ENCODE data around the gene PTPRK.
"Not testable (repeated sequence)": the region's sequence is repeated elsewhere in the genome, so short reads cannot be mapped to it uniquely, and the experiment has no call there.

The PTPRK gene

DNA sequence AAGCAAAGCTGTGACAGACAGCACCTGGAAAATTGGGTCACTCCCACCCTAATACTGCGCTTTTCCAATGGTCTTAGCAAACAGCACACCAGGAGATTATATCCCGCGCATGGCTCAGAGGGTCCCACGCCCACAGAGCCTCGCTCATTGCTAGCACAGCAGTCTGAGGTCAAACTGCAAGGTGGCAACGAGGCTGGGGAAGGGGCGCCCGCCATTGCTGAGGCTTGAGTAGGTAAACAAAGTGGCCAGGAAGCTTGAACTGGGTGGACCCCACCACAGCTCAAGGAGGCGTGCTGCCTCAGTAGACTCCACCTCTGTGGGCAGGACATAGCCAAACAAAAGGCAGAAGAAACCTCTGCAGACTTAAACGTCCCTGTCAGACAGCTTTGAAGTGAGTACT is 594.0 kb downstream of the PTPRK start:
- WGBS (ENCODE audit: insufficient coverage, insufficient read length) = no CpG with 5 or more reads among the region's 10 CpGs

DNA sequence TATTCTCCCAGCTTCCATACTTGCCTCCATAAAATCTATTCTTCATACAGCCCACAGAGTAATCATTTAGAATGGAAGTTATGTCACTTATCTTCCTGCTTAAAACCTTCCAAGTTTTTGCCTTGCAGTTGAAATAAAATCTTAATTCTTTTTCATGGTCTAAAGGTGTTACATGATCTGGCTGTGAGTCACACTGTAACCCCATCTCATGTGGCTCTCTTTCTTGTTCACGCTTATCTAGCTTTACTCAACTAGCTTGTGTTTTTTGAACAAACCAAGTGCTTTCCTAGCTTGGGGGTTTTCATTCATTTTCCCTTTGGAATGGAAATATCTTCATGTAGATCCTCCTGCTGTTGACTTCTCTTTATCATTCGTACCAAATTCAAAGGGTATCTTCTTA is 596.0 kb downstream of the PTPRK start:
- no peaks in the 10 kb centered on the region for H3K4me1 ChIP-seq (ENCODE audit: control insufficient read depth, insufficient read depth, low read length)
- no peaks in the 10 kb centered on the region for H3K27me3 ChIP-seq (ENCODE audit: control insufficient read depth, insufficient read depth, low read length)
- DNase-seq (ENCODE audit: low read depth, low spot score) = no peak
- H3K4me3 ChIP-seq (ENCODE audit: low read length) = no peak overlapping the region
- no peak overlapping the region for H3K27ac ChIP-seq (ENCODE audit: low read length)
- no peaks in the 10 kb centered on the region for H3K36me3 ChIP-seq (ENCODE audit: control insufficient read depth, insufficient read depth, low read length)
- WGBS (ENCODE audit: insufficient coverage, insufficient read length) = no CpG with 5 or more reads among the region's 2 CpGs
- no peaks in the 10 kb centered on the region; the same call in 1 of the 2 replicates for H3K9me3 ChIP-seq (ENCODE audit: control insufficient read depth, insufficient read depth, low read length)

More for the DNA sequence above, 594.0 kb downstream of the PTPRK start:
- not testable (repeated sequence) for H3K36me3 ChIP-seq (ENCODE audit: control insufficient read depth, insufficient read depth, low read length); H3K9me3 ChIP-seq (ENCODE audit: control insufficient read depth, insufficient read depth, low read length); H3K27me3 ChIP-seq (ENCODE audit: control insufficient read depth, insufficient read depth, low read length); DNase-seq (ENCODE audit: low read depth, low spot score); H3K4me1 ChIP-seq (ENCODE audit: control insufficient read depth, insufficient read depth, low read length); H3K27ac ChIP-seq (ENCODE audit: low read length); H3K4me3 ChIP-seq (ENCODE audit: low read length)

DNA sequence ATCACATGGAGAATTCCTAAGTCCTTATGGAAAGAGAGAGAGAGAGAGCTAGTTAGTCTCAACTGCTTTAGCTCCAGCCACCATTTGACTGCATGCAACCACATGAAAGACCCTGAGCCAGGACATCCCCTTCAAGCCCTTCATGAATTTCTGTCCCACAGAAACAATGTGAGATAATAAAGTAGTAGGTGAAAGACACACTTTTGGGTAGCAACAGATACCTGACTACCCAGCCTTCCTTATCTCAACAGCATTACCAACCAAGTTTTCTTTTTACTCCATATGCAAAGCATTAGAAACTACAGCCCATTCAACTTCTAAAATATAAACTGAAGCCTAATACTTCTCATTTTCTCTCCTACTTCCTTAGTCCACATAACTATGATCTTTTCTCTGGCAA is 596.4 kb downstream of the PTPRK start:
- no peaks in the 10 kb centered on the region; the same call in 1 of the 2 replicates for H3K9me3 ChIP-seq (ENCODE audit: control insufficient read depth, insufficient read depth, low read length)
- H3K4me1 ChIP-seq (ENCODE audit: control insufficient read depth, insufficient read depth, low read length) = no peaks in the 10 kb centered on the region
- H3K4me3 ChIP-seq (ENCODE audit: low read length) = no peak overlapping the region
- DNase-seq (ENCODE audit: low read depth, low spot score) = no peak
- H3K27ac ChIP-seq (ENCODE audit: low read length) = no peak overlapping the region
- H3K36me3 ChIP-seq (ENCODE audit: control insufficient read depth, insufficient read depth, low read length) = no peaks in the 10 kb centered on the region
- H3K27me3 ChIP-seq (ENCODE audit: control insufficient read depth, insufficient read depth, low read length) = no peaks in the 10 kb centered on the region

DNA sequence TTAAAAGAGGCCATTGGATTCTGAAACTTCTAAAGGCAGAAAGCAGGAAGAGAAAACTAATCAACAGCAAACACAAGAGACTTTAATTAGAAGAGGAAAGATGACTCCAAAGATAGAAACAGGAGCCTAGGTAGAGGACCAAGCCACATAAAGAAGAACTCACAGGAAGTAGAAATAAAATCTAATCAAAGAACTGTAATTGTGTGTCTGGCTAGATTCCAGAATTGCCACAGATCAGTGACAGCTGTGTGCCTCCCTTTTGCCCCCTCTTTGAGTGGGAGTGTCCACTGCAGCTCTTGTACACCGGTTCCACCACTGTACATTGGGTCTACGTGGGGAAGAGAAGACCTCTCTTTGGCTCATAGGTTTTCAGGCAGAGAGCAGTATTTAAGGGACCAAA is 597.3 kb downstream of the PTPRK start:
- no peak overlapping the region for H3K27ac ChIP-seq (ENCODE audit: low read length)
- H3K9me3 ChIP-seq (ENCODE audit: control insufficient read depth, insufficient read depth, low read length) = no peaks in the 10 kb centered on the region; the same call in 1 of the 2 replicates
- no CpG with 5 or more reads among the region's 2 CpGs for WGBS (ENCODE audit: insufficient coverage, insufficient read length)
- no peak for DNase-seq (ENCODE audit: low read depth, low spot score)
- H3K4me1 ChIP-seq (ENCODE audit: control insufficient read depth, insufficient read depth, low read length) = no peaks in the 10 kb centered on the region
- no peak overlapping the region for H3K4me3 ChIP-seq (ENCODE audit: low read length)
- no peaks in the 10 kb centered on the region for H3K36me3 ChIP-seq (ENCODE audit: control insufficient read depth, insufficient read depth, low read length)
- no peaks in the 10 kb centered on the region for H3K27me3 ChIP-seq (ENCODE audit: control insufficient read depth, insufficient read depth, low read length)

DNA sequence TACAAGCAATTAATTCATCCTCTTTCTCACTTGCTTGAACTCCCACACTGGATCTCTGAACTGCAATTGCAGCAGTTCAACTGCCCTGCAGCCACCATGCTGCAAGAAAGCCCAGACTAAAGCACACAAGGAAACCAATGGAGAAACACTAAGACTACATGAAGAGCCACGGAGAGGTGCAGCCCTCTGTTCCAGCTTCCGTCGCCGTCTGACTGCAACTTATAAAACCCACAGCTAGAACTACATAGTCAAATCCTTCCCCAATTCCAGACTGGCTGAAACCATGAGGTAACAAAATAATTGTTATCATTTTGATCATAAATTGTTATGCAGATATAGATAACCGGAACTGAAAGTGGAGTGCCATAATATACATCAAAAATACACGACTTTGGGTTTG is 598.4 kb downstream of the PTPRK start:
- Histone ChIP-seq H3K27me3 (ENCODE audit: control insufficient read depth, insufficient read depth, low read length) (no peaks in the 10 kb centered on the region), H3K4me1 (ENCODE audit: control insufficient read depth, insufficient read depth, low read length) (no peaks in the 10 kb centered on the region), H3K36me3 (ENCODE audit: control insufficient read depth, insufficient read depth, low read length) (no peaks in the 10 kb centered on the region), H3K9me3 (ENCODE audit: control insufficient read depth, insufficient read depth, low read length) (no peaks in the 10 kb centered on the region; the same call in 1 of the 2 replicates), H3K27ac (ENCODE audit: low read length) (no peak overlapping the region), H3K4me3 (ENCODE audit: low read length) (no peak overlapping the region)
- no CpG with 5 or more reads among the region's 6 CpGs for WGBS (ENCODE audit: insufficient coverage, insufficient read length)
- DNase-seq (ENCODE audit: low read depth, low spot score) = no peak

DNA sequence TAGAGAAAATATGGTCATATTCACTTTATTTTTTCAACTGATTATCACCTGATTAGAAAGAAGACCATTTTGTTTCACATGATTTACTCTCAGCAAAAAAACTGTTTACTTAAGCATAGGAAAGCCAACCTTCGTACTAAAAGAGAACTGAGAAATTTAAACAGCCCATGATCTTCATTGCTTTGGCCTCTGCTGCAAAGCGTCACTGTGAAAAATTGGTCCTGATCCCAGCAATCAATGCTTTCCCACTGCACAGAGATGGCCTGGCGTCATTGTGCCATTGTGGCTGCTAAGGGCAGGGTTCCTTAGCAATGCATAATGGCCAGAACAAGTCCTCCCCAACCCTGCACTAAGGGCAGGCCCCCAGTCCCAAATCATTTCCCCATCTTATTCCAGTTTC is 599.6 kb downstream of the PTPRK start:
- no peak overlapping the region for H3K27ac ChIP-seq (ENCODE audit: low read length)
- no peak overlapping the region for H3K4me3 ChIP-seq (ENCODE audit: low read length)
- H3K4me1 ChIP-seq (ENCODE audit: control insufficient read depth, insufficient read depth, low read length) = no peaks in the 10 kb centered on the region
- WGBS (ENCODE audit: insufficient coverage, insufficient read length) = no CpG with 5 or more reads among the region's 3 CpGs
- no peaks in the 10 kb centered on the region; the same call in 1 of the 2 replicates for H3K9me3 ChIP-seq (ENCODE audit: control insufficient read depth, insufficient read depth, low read length)
- H3K27me3 ChIP-seq (ENCODE audit: control insufficient read depth, insufficient read depth, low read length) = no peaks in the 10 kb centered on the region
- no peak for DNase-seq (ENCODE audit: low read depth, low spot score)
- no peaks in the 10 kb centered on the region for H3K36me3 ChIP-seq (ENCODE audit: control insufficient read depth, insufficient read depth, low read length)
